Measurements from ENCODE around the gene DDX25.

GRCh38 chr11:125951731-125952130, 47.4 kb downstream of the DDX25 start:
- TF ChIP-seq POLR2A (IDR thresholded peaks at IDR 0.05) (no peak), POLR2AphosphoS5 (IDR thresholded peaks at IDR 0.05) (no peak)
- TF ChIP-seq, protein P1, sequence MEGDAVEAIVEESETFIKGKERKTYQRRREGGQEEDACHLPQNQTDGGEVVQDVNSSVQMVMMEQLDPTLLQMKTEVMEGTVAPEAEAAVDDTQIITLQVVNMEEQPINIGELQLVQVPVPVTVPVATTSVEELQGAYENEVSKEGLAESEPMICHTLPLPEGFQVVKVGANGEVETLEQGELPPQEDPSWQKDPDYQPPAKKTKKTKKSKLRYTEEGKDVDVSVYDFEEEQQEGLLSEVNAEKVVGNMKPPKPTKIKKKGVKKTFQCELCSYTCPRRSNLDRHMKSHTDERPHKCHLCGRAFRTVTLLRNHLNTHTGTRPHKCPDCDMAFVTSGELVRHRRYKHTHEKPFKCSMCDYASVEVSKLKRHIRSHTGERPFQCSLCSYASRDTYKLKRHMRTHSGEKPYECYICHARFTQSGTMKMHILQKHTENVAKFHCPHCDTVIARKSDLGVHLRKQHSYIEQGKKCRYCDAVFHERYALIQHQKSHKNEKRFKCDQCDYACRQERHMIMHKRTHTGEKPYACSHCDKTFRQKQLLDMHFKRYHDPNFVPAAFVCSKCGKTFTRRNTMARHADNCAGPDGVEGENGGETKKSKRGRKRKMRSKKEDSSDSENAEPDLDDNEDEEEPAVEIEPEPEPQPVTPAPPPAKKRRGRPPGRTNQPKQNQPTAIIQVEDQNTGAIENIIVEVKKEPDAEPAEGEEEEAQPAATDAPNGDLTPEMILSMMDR (IDR thresholded peaks at IDR 0.05 in 8 of 11, conservative IDR thresholded peaks at IDR 0.05 in 3 of 11) = no peak
